H1 (cell line): ENCODE measurements around the gene PHGDH. TPM values are rescaled to one million over a fixed set of nuclear protein-coding genes. Genes with fewer than 3 reads are reported as not detected.

ENCODE experiments used
- ATF3 ChIP-seq: IDR thresholded peaks from 2 replicates; pipeline ENCODE4 v1.6.1; 2011; ENCODE audit warnings: low read depth, mild to moderate bottlenecking, low read length; ENCODE audit not compliant: insufficient read depth
- BCL11A ChIP-seq, 2 experiments: IDR thresholded peaks; one replicate each; pipeline ENCODE4 v1.6.1; 2011; ENCODE audit warnings: low read depth in 2 of 2, low read length in 2 of 2, mild to moderate bottlenecking in 2 of 2
- BRCA1 ChIP-seq: IDR thresholded peaks from 2 replicates; pipeline ENCODE4 v1.6.1; 2012; ENCODE audit warnings: low read depth, low read length, improper control_type of control experiment
- CHD1 ChIP-seq: IDR thresholded peaks from 2 replicates; pipeline ENCODE4 v1.6.1; 2012; ENCODE audit warnings: low read depth, low read length, improper control_type of control experiment
- CHD2 ChIP-seq: IDR thresholded peaks from 2 replicates; pipeline ENCODE4 v1.6.1; 2012; ENCODE audit warnings: low read length, improper control_type of control experiment
- GABPA ChIP-seq: IDR thresholded peaks from 2 replicates; pipeline ENCODE4 v1.6.1; 2011; ENCODE audit warnings: mild to moderate bottlenecking, low read length, moderate library complexity, borderline replicate concordance; ENCODE audit not compliant: insufficient read depth
- HDAC2 ChIP-seq, 2 experiments: fragments of 300-600 bp in 1 of 2; sonication (generic) in 1 of 2; IDR thresholded peaks; 2 replicates each; pipeline ENCODE4 v1.6.1; 2011 to 2012; ENCODE audit warnings: low read depth in 2 of 2, low read length in 2 of 2, mild to moderate bottlenecking in 2 of 2, moderate library complexity in 2 of 2, borderline replicate concordance in 1 of 2, inconsistent platforms in 1 of 2
- KDM1A ChIP-seq: fragments of 200-600, 300-600 bp; sonication (generic); IDR thresholded peaks from 2 replicates; pipeline ENCODE4 v1.7.1; 2016; ENCODE audit warnings: mild to moderate bottlenecking, low read length, borderline replicate concordance
- polyA plus RNA-seq, 7 experiments: library from polyadenylated mRNA; depleted of rRNA in 3 of 7; stranded (reverse) in 5 of 7; unstranded in 2 of 7; fragments of >200 nt in 5 of 7; fragments of 200-250 nt in 2 of 7; gene quantifications; 1 replicate in 5 of 7; 2 replicates in 1 of 7; 4 replicates in 1 of 7; pipeline versions ENCODE4 v1.2.1 to v1.2.3, GENCODE V29; 2011 to 2013; ENCODE audit warnings: missing spikeins in 2 of 7, mixed read lengths in 2 of 7
- total RNA-seq: library from RNA; stranded (reverse); fragmentation: NEBNext Ultra II Directional; extraction: Animal tissue kit (Norgen Biotek cat#: 25700); gene quantifications from 2 replicates; pipeline ENCODE4 v1.2.1, GENCODE V29; 2021

PHGDH gene
- total and polyA plus RNA-seq, 2 of the 8 experiments (the other 6 are each of a cell fraction or from before 2014, with no cell fraction given), result 358 to 687 TPM

- TF ChIP-seq HDAC2 (IDR thresholded peaks at IDR 0.05; ENCODE audit: borderline replicate concordance in 1 of 2, low read depth in 2 of 2, low read length in 2 of 2) (no peak), CHD2 (no peak), BCL11A (IDR thresholded peaks at IDR 0.05; ENCODE audit: low read depth in 2 of 2, low read length in 2 of 2) (no peak), ATF3 (no peak), GABPA (no peak), BRCA1 (no peak), CHD1 (no peak), KDM1A (no peak)
- TF ChIP-seq, all 59 proteins: peak for 0
Measured at GRCh38 chr1:119681560-119681959, 30.2 kb upstream of the PHGDH start (continued).
